GM12875 (cell line): ENCODE results near the gene SFXN2.
"Not testable (repeated sequence)": the region's sequence is repeated elsewhere in the genome, so short reads cannot be mapped to it uniquely, and the experiment has no call there.

Source experiments
- H3K4me3 ChIP-seq: one replicate; pipeline ENCODE4 v1.5.1; 2011; ENCODE audit warnings: low read depth, low read length, control low read depth
- CTCF ChIP-seq: IDR thresholded peaks from 2 replicates; pipeline ENCODE4 v1.5.1; 2011; ENCODE audit warnings: low read depth, mild to moderate bottlenecking, control low read depth, inconsistent platforms, low read length, moderate library complexity, borderline replicate concordance; ENCODE audit not compliant: insufficient read depth

The SFXN2 gene

GRCh38 chr10:102732661-102733060 lies 18.2 kb downstream of the SFXN2 start:
- no peak overlapping the region for H3K4me3 ChIP-seq
- no peak for TF ChIP-seq CTCF

GRCh38 chr10:102735065-102735562 lies 20.7 kb downstream of the SFXN2 start:
- TF ChIP-seq CTCF: no peak
- no peak overlapping the region for H3K4me3 ChIP-seq

GRCh38 chr10:102738692-102739121 lies 24.3 kb downstream of the SFXN2 start:
- no peak for TF ChIP-seq CTCF
- no peak overlapping the region for H3K4me3 ChIP-seq

- TF ChIP-seq CTCF: no peak
- no peak overlapping the region for H3K4me3 ChIP-seq
These were observed 25.8 kb downstream of the SFXN2 start for GRCh38 chr10:102740229-102740628.

- no peak for TF ChIP-seq CTCF
- H3K4me3 ChIP-seq: no peak overlapping the region
These were observed 27.3 kb downstream of the SFXN2 start for GRCh38 chr10:102741726-102742237.

GRCh38 chr10:102742313-102742712 lies 27.9 kb downstream of the SFXN2 start:
- H3K4me3 ChIP-seq: not testable (repeated sequence)

GRCh38 chr10:102743078-102743587 lies 28.7 kb downstream of the SFXN2 start:
- no peak for TF ChIP-seq CTCF
- no peak overlapping the region for H3K4me3 ChIP-seq
